NCI-H1105 (cell line): ENCODE measurements around the gene GJC1.
A peak's percentile ranks its signal among the peaks of the same experiment; 100 is the strongest.

Source experiments
- DNase-seq: peaks from one replicate; lab custom pipeline; 2025; lab: John Stamatoyannopoulos, UW

GJC1 gene

GRCh38 chr17:44829523-44830358 lies at the start of gene GJC1:
GJC1 (minus strand) TSS chr17:44830287; CDS start chr17:44805817, 24,470 bp downstream.
- peak; percentile 27 for DNase-seq

GRCh38 chr17:44879376-44879775 lies 49.3 kb upstream of the GJC1 start:
- no peak for DNase-seq

- no peak for DNase-seq
These were observed 48.6 kb upstream of the GJC1 start for GRCh38 chr17:44878627-44879221.

GRCh38 chr17:44877121-44877520 lies 47.0 kb upstream of the GJC1 start:
- no peak for DNase-seq

GRCh38 chr17:44875761-44876160 lies 45.7 kb upstream of the GJC1 start:
- DNase-seq, result no peak

GRCh38 chr17:44872131-44872768 lies 42.2 kb upstream of the GJC1 start:
- DNase-seq, result no peak

- no peak for DNase-seq
These were observed 41.5 kb upstream of the GJC1 start for GRCh38 chr17:44871556-44871955.

- DNase-seq, result no peak
These were observed 37.8 kb upstream of the GJC1 start for GRCh38 chr17:44867841-44868240.

GRCh38 chr17:44865931-44866330 lies 35.8 kb upstream of the GJC1 start:
- DNase-seq, result no peak

- peak; percentile 73 for DNase-seq
These were observed 35.2 kb upstream of the GJC1 start for GRCh38 chr17:44865231-44865660.

GRCh38 chr17:44864831-44865230 lies 34.7 kb upstream of the GJC1 start:
- DNase-seq, result no peak

GRCh38 chr17:44863061-44863918 lies 33.2 kb upstream of the GJC1 start:
- DNase-seq, result no peak

GRCh38 chr17:44862278-44862914 lies 32.3 kb upstream of the GJC1 start:
- DNase-seq, result no peak

- DNase-seq, result no peak
These were observed 29.6 kb upstream of the GJC1 start for GRCh38 chr17:44859701-44860100.

- no peak for DNase-seq
These were observed 24.1 kb upstream of the GJC1 start for GRCh38 chr17:44854192-44854591.

GRCh38 chr17:44850612-44851011 lies 20.5 kb upstream of the GJC1 start:
- DNase-seq, result no peak

- DNase-seq, result no peak
These were observed 19.9 kb upstream of the GJC1 start for GRCh38 chr17:44850025-44850424.

GRCh38 chr17:44848961-44849489 lies 18.9 kb upstream of the GJC1 start:
- no peak for DNase-seq

- DNase-seq, result no peak
These were observed 18.2 kb upstream of the GJC1 start for GRCh38 chr17:44848257-44848795.

- no peak for DNase-seq
These were observed 17.5 kb upstream of the GJC1 start, which contains the start of gene HIGD1B for GRCh38 chr17:44847586-44847985. HIGD1B (plus strand) TSS chr17:44847883; CDS start chr17:44848153, 270 bp downstream.

GRCh38 chr17:44846206-44846605 lies 16.1 kb upstream of the GJC1 start:
- DNase-seq, result no peak
